Prostate gland (tissue), 2 donors: Measurements from ENCODE around the gene SAMD10. TPM values are rescaled to one million over a fixed set of nuclear protein-coding genes. Genes with fewer than 3 reads are reported as not detected.

Experiments
- DNase-seq: peaks from one replicate; pipeline ENCODE4 v3.0.0-alpha.2; 2019; ENCODE audit warnings: low spot score
- H3K27ac ChIP-seq, 2 donors: fragments of 200-600 bp; sonication (generic); 2 replicates each; pipeline ENCODE4 v1.5.1; 2017 to 2019
- H3K27me3 ChIP-seq: fragments of 200-600 bp; sonication (generic); replicated peaks from 2 replicates; pipeline ENCODE4 v1.5.1; 2019; ENCODE audit not compliant: insufficient read depth
- H3K36me3 ChIP-seq, 2 donors: fragments of 200-600 bp; sonication (generic); 1 replicate in 1 of 2; 2 replicates in 1 of 2; pipeline versions ENCODE4 v1.5.1 to v1.8.1; 2017 to 2019
- H3K4me1 ChIP-seq: fragments of 200-600 bp; sonication (generic); replicated peaks from 2 replicates; pipeline ENCODE4 v1.5.1; 2019
- H3K4me3 ChIP-seq, 2 donors: fragments of 200-600 bp; sonication (generic); 2 replicates each; pipeline ENCODE4 v1.5.1; 2017 to 2019
- H3K9me3 ChIP-seq: fragments of 200-600 bp; sonication (generic); 2 replicates; pipeline ENCODE4 v1.5.1; 2017
- POLR2A ChIP-seq: fragments of 450-650 bp; IDR thresholded peaks from one replicate; pipeline ENCODE4 v1.6.1; 2016; ENCODE audit warnings: antibody characterized with exemption, mild to moderate bottlenecking
- POLR2AphosphoS5 ChIP-seq: sonication (generic); formaldehyde crosslinking; IDR thresholded peaks from one replicate; pipeline ENCODE4 v1.6.1; 2017; ENCODE audit warnings: antibody characterized with exemption
- WGBS: methylation state at CpG from one replicate; pipeline ENCODE4 v1.1.5; 2018; 5-methylcytosine and 5-hydroxymethylcytosine counted together
- intact Hi-C: fragments of 100-400 bp; cut with DNase I; formaldehyde crosslinking; loops from one replicate; pipeline ENCODE4 v1.14.2; 2022
- total RNA-seq, 2 donors: library from RNA; depleted of rRNA; stranded (reverse); fragments of >200 nt; gene quantifications; one replicate each; pipeline ENCODE4 v1.1.0, GENCODE V29; 2016
- TF ChIP-seq, protein P1 (sequence below), 4 experiments: fragments of 200-600 bp in 2 of 4; fragments of 450-650 bp in 2 of 4; sonication (generic) in 2 of 4; IDR thresholded peaks; 1 replicate in 3 of 4; 2 replicates in 1 of 4; pipeline ENCODE4 v1.5.1; 2016 to 2019; ENCODE audit warnings: antibody characterized with exemption in 4 of 4, mild to moderate bottlenecking in 2 of 4, moderate library complexity in 2 of 4

The SAMD10 gene
- total RNA-seq, 2 donors from 2014 or later = 6.0 to 14.7 TPM

DNA sequence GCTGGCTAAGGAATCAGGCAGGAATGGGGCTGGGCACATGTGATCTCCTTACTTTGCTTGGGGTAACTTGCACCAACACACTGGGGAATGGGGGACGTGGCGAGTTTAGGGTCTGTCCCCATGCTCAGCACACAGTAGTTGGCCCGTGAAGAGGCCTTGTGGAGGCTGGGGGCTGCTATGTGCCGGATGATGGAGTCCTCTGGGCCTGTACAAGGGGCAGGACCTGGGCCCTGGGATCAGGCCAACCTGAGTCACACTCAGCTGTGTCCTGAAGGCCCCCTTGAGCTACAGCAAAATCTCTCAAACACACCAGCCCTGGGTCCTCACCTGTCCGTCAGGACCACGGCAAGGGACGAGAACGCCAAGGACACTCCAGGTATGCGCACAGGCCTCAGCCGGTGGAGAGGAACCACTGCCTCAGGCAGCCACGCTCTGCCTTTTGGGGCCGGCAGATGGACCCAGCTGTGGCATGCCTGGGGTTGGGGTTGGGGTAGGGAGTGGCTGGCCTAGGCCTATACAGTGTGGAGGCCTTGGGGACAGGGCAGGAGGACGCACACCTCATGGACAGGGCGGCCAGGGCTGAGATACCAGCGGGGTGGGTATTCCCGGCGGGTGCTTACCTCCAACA, 34.3 kb downstream of the SAMD10 start:
- 88% methylated on average over 17 of the region's 17 CpGs for WGBS
- H3K27me3 ChIP-seq = no peaks in the 10 kb centered on the region
- intact Hi-C loops = no loop called here
- DNase-seq = no peak
- peaks cover 23% of the 10 kb centered on the region for H3K4me1 ChIP-seq
- H3K27ac ChIP-seq = no peak overlapping the region
- H3K36me3 ChIP-seq = no peaks in the 10 kb centered on the region
- no peak overlapping the region for H3K4me3 ChIP-seq
- H3K9me3 ChIP-seq = no peaks in the 10 kb centered on the region
- TF ChIP-seq, protein P1, sequence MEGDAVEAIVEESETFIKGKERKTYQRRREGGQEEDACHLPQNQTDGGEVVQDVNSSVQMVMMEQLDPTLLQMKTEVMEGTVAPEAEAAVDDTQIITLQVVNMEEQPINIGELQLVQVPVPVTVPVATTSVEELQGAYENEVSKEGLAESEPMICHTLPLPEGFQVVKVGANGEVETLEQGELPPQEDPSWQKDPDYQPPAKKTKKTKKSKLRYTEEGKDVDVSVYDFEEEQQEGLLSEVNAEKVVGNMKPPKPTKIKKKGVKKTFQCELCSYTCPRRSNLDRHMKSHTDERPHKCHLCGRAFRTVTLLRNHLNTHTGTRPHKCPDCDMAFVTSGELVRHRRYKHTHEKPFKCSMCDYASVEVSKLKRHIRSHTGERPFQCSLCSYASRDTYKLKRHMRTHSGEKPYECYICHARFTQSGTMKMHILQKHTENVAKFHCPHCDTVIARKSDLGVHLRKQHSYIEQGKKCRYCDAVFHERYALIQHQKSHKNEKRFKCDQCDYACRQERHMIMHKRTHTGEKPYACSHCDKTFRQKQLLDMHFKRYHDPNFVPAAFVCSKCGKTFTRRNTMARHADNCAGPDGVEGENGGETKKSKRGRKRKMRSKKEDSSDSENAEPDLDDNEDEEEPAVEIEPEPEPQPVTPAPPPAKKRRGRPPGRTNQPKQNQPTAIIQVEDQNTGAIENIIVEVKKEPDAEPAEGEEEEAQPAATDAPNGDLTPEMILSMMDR (IDR thresholded peaks at IDR 0.05) = no peak
- no peak for TF ChIP-seq POLR2A
- no peak for TF ChIP-seq POLR2AphosphoS5

DNA sequence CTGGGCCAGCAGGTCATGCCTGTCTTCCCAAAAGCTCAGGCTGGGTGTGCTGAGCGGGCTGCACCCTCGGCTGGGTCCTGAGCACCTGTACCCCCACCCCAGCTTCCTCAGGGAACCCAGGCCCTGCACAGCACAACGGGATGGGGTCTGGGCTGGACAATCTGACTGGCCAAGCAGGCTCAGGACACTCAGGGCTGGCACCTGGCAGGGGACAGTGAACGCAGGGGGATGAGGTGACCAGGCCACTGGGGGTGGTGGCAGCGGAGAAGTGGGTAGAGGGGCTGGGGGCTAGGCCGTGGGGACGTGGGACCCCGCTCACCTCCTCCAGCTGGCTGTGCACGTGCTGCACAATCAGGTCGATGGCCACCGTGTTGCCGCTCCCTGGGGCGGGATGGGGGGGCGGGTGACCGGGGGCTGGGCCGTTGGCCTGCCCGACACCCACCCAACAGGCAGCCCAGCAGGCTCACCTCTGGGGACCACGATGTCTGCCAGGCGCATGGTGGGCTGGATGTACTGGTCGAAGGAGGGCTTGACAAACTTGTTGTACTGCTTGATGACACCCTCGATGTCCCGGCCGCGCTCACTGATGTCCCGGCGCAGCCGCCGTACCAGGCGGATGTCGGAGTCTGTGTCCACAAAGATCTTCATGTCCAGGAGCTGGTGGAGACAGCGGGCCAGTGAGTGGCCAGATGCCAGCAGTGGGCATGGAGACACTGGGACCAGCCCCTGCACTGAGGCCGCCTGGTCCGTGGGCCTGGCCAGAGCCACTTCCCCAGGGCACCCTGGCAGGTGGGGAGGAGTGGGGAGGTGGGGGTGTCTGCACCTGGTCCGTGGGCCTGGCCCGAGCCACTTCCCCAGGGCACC, 35.1 kb downstream of the SAMD10 start:
- Histone ChIP-seq H3K27me3 (no peaks in the 10 kb centered on the region), H3K4me3 (no peak overlapping the region), H3K4me1 (peaks cover 21% of the 10 kb centered on the region), H3K9me3 (no peaks in the 10 kb centered on the region), H3K36me3 (no peaks in the 10 kb centered on the region), H3K27ac (no peak overlapping the region)
- TF ChIP-seq, protein P1 (IDR thresholded peaks at IDR 0.05) = no peak
- TF ChIP-seq POLR2A (no peak), POLR2AphosphoS5 (no peak)
- WGBS = 89% methylated on average over 31 of the region's 35 CpGs
- no peak for DNase-seq
- intact Hi-C loops = no loop called here

DNA sequence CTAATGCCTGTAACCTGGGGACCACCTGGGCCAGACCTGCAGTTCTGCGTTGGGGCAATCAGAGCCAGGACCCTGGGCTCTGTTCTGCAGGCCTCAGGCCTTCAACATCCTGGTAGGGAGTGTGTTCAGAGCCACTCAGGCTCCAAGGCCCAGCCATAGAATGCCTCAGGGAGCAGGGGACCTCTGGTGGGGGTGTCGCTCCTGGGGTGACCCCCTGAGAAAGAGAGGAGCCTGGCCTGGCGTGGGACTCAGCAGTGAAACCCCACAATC, 35.7 kb downstream of the SAMD10 start:
- no peak for DNase-seq
- TF ChIP-seq POLR2AphosphoS5 (no peak), POLR2A (no peak)
- Histone ChIP-seq H3K4me1 (peaks cover 16% of the 10 kb centered on the region), H3K4me3 (no peak overlapping the region), H3K36me3 (no peaks in the 10 kb centered on the region), H3K27ac (no peak overlapping the region), H3K9me3 (no peaks in the 10 kb centered on the region), H3K27me3 (no peaks in the 10 kb centered on the region)
- intact Hi-C loops = no loop called here
- WGBS = 90% methylated on average over 3 of the region's 3 CpGs

DNA sequence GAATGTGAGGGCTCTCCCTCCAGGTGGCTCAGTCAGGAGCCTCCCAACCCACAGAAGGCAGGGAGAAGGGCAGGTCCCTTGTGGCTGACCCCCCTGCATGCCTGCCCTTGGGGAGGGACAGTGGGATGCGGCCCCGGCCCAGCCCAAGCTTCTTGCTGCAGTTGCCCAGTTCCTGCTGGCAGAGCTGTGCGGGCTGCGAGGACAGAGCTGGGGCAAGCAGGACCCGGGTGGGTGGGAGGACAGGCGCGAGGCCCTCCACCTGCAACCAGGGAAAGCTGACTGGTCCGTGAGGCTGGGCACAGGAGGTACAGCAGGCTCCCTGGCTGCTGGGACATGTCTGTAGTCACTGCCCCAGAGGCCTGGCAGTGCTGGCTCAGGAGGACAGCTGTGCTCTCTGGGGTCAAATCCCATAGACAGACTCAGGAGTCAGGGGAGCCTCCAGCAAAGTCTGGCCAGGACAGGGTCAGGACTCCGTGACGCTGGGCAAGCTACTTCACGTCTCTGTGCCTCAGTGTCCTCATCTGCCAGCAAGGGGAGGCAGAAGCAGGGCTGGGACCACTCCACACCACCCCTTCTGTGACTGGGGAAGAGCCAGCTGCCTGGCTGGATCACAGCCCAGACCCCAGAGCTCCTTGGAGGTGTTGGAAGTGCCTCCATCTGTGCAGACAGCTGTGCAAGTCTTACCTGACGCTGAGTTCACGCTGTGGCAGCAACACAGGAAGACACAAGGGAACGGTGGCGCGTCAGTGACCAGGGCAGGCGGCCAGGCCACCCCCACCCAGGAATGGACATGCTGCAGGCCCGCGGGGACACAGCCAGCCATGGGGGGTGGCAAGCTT, 36.3 kb downstream of the SAMD10 start:
- peak overlapping the region; percentile 61 to 70 for H3K27ac ChIP-seq
- H3K9me3 ChIP-seq = no peaks in the 10 kb centered on the region
- TF ChIP-seq, protein P1 (IDR thresholded peaks at IDR 0.05) = no peak
- TF ChIP-seq POLR2A (no peak), POLR2AphosphoS5 (no peak)
- no peak for DNase-seq
- WGBS = 63% methylated on average over 19 of the region's 19 CpGs
- intact Hi-C loops = no loop called here
- H3K36me3 ChIP-seq = no peaks in the 10 kb centered on the region
- peaks cover 12% of the 10 kb centered on the region for H3K4me1 ChIP-seq
- no peaks in the 10 kb centered on the region for H3K27me3 ChIP-seq
- H3K4me3 ChIP-seq = no peak overlapping the region

DNA sequence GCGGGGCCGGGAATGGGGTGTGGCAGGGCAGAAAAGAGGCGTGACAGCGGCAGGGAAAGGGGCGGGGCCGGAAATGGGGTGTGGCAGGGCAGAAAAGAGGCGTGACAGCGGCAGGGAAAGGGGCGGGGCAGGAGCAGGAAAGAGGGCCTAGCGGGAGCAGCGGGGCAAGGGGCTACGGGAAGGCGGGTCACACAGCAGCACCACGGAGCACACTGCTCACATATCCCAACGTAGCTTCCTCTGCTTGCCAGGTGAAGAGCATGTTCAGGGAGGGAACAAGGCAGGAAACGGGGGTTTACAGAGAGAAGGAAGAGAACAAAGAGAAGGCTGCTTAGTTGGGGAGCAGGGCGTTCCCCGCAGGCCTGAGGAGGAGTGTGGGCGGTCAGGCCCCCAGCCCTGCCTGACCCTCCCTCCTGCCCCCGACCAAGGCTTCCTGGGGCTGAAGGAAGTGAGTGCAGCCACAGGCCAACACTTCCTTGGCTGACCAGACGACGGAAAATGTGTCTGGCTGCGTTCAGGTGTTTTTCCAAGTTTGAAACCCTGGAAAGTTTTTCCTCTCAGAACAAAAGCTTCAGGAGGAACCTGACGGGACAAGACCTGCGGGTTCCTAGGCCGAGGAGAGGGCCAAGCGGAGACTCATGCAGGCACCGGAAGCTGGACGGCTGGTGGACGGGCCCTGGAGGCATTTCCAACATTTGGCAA, 37.0 kb downstream of the SAMD10 start:
- H3K36me3 ChIP-seq = no peaks in the 10 kb centered on the region
- intact Hi-C loops = no loop called here
- peak overlapping the region; percentile 61 to 70 for H3K27ac ChIP-seq
- H3K27me3 ChIP-seq = no peaks in the 10 kb centered on the region
- H3K9me3 ChIP-seq = no peaks in the 10 kb centered on the region
- H3K4me1 ChIP-seq = peaks cover 4% of the 10 kb centered on the region
- no peak overlapping the region for H3K4me3 ChIP-seq
- DNase-seq = no peak
- TF ChIP-seq POLR2AphosphoS5 (no peak), POLR2A (no peak)
- TF ChIP-seq, protein P1 (IDR thresholded peaks at IDR 0.05) = no peak
- WGBS = 38% methylated on average over 30 of the region's 30 CpGs
